GM12872 (cell line): Measurements from ENCODE around the gene NEK5.

Source experiments
- TF ChIP-seq, protein P1 (sequence below): IDR thresholded peaks from 3 replicates; pipeline ENCODE4 v1.5.1; 2011; ENCODE audit warnings: low read depth, mild to moderate bottlenecking, low read length, moderate library complexity; ENCODE audit not compliant: insufficient read depth

The NEK5 gene

DNA sequence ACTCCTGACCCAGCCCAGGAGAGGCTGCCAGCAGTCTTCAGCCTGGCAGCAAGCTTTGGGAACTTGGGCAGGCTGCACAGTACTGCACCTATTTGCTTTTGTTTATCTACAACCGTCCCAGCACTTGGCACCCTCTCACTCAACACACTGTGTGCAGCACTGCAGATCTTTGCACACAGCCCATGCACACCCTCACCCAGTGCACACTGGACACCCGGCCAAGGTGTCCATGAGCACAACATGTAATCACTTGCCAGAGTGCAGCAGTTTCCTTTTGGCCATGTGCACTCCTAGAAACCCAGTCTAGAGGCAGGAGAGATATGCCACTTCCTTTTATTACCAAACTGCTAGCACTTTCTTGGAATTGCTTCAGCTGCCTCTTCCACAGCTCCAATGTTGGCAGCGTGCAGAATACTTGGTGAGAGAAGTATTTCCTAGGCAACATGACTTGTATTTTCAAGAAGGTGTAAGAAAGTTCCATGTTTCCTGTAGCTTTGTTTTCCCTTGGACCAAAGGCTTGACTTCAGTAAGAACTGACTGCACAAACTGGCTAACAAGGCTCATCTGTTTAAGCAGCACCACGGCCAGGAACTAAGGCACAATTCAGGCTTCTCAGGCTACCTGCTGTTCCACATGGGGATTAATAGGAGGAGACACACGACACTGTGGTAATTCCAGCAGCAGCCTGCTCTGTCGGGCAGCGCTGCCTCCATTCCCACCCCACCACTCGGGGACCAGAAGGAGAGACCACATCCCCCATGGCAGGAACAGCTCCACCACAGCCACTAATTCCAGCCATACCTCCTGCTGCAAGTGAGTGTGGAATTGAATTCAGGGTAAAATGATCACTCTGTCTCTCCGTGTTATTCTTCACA is 133.0 kb downstream of the NEK5 start:
- TF ChIP-seq, protein P1, sequence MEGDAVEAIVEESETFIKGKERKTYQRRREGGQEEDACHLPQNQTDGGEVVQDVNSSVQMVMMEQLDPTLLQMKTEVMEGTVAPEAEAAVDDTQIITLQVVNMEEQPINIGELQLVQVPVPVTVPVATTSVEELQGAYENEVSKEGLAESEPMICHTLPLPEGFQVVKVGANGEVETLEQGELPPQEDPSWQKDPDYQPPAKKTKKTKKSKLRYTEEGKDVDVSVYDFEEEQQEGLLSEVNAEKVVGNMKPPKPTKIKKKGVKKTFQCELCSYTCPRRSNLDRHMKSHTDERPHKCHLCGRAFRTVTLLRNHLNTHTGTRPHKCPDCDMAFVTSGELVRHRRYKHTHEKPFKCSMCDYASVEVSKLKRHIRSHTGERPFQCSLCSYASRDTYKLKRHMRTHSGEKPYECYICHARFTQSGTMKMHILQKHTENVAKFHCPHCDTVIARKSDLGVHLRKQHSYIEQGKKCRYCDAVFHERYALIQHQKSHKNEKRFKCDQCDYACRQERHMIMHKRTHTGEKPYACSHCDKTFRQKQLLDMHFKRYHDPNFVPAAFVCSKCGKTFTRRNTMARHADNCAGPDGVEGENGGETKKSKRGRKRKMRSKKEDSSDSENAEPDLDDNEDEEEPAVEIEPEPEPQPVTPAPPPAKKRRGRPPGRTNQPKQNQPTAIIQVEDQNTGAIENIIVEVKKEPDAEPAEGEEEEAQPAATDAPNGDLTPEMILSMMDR = no peak

DNA sequence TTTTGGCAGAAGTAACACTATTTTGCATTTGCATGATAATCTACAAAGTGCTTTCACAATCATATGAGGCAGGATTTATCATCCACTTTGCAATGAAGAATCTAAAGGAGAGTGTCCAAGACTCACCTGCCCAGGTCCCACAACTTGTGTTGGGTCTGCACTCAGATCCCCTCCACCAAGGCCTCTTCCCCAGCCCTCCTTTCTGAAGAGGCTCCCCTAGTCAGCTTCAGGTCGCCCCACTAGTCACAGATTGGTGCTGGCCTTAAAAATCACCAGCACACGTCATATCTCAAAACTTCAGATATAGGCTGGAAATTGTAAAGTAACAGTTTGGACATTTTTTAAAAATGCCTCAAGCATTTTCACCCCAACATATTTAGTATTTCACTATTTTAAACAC is 135.2 kb downstream of the NEK5 start:
- TF ChIP-seq, protein P1 = no peak

DNA sequence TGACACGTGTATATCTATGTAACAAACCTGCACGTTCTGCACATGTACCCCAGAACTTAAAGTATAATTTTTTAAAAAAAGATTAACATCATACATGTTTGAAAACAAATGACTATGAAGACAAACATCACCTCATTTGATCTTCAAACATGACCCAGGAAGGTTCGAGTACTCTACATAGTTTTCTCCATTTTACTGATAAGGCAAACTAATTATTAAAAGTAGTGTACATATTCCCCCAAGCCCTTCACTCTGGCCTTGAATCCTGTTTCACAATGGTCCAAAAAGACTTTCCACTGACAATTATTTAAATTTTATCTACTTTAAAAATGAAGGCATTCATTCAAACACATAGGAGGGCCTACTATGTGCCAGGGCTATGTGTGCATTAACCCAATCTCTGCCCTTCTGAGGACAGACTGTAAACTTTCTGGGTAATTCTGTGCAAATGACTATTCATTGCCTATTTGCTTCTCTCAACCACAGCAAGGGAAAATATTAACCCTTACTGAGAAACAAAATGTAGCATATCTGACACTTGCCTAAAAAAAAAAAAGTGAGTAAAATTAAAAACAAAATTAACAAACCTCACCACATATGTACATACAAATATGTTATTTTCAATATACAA is 139.8 kb downstream of the NEK5 start:
- TF ChIP-seq, protein P1 = no peak
